ENCODE data around the gene FAM163B.

The FAM163B gene

DNA sequence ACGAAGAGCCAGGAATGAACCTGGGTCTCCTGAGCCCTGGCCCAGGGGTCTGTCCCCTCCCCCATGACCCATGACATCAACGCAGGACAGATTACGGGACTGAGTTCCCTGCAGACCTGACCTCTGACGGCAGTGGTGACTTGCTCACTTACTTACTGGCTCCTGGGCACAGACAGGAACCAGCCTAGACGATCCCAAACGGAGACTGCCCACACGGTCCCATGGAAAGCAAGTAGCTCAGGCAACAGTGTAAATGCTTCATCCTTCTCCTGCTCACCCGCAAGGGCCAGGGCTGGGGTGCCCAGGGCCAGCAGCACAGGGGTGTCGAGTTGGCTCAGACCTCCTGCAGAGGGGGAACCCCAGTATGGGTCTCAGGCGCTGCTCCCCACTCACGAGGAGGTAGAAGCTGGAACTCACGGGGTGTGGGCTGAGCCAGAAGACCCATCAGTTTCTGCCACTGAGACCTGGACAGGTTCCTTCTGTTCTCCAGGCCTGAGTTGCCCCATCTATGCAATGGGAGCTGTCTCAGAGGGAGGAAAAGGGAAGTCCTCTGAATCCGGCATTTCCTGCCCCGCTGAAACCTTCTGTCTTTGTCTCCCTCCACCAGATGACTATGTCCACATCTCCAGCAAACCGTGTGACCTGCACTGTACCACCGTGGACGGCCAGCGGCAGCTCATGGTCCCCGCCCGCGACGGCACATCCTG lies 69.0 kb downstream of the FAM163B start:
- DNase-seq, result no peak

DNA sequence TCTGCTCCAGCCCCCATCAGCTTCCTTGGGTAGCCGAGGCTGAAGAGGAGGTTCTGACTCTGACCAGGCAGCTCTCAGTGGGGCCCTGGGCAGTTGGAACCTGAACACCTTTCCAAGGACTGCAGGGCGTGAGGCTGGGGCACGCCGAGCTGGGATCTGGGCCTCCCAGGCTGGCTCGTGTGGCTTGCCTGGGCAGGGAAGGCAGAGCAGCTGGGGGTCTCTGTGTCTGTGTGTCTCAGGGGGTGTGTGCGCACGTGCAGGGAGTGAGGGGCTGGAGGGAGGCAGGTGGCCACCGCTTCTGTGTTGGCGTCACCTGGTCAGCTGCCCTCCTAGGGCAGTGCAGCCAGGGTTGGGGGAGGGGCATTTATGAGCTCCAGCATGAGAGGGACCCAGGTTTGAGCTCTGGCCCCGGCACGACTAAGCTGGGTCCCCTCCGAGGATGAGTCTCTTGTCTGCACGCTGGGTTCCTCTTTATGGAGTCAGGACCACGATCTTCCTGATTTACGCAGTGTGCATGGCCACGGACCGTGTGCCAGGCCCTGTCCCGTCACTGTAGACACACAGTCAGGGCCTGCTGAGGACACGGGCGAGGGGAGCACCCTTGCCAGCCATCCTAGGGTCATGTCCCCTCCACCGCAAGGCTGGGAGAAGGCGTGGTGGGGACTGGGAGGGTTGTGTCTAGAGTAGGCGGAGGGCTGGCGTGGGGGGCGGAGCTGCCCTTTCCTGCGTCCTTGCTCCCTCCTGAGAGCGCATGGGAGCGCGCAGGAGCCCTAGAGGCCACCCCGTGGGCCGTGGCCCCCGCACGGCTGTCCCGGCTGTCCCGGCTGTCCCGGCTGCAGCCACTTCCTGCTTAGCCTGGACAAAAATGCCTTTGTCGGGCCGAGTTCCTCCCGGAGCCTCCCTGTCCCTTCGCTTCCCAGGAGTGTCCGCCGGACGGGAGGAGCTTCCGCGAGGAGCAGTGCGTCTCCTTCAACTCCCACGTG lies 70.0 kb downstream of the FAM163B start:
- no peak for DNase-seq

DNA sequence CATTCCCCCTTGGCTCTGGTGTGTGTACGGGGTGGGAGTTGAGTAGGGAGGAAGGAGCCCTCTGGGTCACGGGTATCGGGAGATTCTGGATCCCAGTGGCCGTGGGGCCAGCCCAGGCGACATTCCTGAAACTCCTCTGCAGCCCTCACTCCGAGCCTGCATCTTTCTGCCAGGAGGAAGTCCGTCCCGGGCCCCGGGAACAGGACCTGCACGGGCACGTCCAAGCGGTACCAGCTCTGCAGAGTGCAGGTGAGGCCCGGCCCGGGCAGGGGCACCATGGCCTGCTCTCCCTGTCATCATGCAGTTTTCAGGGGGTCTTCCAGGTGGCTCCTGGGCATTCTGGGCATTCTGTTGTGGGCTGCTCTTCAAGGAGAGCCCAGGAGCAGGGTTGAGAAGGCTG lies 71.0 kb downstream of the FAM163B start:
- no peak for DNase-seq

DNA sequence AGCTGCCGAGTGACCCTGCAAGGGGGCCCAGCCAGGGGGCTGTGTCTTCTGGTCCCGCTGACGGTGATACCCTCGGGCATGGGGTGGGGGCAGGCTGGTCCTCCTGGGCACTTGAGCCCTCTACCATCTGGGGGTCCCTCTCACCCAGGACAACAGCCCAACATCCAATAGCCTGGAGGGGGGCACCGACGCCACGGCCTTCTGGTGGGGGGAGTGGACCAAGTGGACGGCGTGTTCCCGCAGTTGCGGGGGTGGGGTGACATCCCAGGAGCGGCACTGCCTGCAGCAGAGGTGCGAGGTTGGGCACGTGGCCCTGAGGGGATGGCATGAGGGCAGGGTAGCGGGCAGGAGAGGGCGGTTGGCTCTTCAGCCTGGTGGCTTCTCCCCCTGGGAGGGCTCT lies 71.9 kb downstream of the FAM163B start:
- no peak for DNase-seq

DNA sequence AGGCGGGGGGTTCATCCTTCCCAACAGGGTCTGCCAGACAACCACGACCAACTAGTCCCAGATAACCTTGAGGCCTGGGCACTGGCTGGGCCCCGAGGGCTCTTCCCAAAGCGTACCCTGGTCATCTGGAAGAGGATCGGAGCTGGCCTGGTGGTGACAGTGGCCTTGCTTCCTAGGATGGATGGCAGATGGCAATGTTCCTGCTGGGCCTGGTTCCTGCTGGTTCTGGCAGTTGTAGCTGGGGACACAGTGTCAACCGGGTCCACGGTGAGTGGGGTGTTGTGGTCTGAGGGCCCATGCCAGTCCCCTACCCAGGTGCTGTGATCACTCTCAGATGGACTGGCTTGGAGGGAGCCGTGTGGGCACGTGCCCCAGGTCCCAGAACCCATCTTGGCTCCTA lies 72.7 kb downstream of the FAM163B start:
- DNase-seq, result no peak

DNA sequence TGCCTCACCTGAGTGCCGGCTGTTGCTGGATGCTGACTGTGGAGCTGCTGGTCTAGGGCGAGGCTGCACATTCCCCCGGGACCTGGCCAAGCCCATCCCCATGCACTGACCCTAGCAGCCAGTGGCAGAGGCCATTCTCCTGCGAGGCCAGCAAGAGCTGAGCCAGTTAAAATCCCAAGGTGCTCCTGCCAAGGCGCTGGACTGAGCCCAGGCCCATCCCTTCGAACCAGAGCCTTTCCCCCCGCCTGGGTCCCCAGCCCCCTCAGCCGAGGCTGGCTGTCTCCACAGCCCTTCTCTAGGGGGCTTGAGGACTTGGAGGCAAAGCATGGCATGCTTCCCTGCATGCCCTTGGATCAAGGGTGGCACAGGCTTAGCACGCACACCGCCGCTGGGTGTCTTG lies 73.1 kb downstream of the FAM163B start:
- no peak for DNase-seq

DNA sequence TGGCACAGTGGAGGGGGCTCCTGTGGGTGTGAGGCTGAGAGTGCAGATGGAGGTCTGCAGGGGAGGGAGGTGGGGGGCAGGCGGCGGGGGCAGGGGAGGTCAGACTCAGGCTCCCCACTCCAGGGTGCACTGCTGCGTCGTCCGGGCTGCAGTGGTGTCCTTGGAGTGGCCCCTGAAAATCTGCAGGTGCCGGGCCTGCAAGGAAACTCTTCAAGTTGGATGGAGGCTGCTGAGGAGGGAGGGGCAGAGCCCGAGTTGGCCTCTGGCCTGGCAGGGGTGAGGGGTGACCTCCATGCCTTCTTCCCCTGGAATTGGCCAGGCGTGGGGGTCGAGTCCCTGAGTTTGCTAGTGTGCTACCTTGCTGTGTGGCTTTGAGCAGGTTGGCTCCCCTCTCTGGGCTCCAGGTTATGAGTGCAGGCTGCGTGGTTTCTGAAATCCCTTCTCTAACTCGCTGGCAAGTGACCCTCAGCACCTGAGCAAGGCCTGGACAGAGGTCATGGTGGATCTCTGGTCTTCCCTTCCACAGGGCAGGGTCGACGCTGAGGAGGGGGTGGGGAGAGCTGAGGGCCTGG lies 73.8 kb downstream of the FAM163B start:
- DNase-seq, result no peak

DNA sequence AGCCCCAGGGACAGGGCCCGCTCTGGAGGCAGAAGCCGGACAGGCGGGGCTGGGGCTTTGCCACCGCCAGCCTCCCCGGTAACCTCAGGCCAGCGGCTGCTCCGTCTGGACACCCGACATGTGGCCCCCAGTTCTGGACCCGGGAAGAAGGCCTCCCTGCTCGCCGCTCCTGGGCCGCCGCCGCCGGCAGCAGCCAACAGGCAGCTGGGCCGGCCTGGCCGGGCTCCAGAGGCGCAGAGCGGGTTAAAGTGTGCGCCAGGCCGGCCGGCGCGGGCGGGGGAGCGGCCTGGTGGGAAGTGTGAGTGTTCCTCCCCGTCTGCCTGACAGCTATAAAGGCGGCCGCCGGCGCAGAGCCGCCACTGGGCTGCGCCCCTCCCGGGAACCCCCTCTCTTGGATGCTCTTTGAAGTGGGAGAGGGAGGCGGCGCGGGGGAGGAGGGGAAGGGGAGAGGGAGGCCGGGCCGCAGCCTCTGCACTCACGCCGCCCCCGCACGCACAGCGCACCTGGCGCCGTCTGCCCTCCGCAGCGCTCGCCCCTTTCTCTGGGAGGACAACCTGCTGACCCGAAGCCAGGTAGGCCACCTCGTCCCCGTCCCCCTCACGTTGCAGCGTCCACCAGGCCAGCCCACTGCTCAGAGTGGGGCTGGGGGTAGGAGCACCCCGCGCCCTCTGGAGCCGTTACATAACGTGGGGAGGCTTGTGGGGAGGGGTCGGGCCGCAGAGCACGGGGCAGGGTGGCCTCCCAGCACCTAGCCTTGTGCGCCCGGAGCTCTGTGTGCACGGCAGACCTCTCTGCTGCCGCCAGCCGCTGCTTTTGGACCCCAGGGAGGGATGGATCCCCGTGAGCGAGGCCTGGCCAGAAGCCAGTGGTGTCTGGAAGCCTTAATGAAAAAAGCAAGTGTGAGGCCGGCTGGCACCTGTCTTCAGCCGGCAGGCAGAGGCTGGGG lies 74.6 kb downstream of the FAM163B start, which contains the start of gene ADAMTSL2:
Gene ADAMTSL2 (plus strand): TSS at position 359 of the 946 bp plus-strand sequence. CDS start 2,009 bp downstream, outside the sequence.
- DNase-seq, result peak; percentile 29

DNA sequence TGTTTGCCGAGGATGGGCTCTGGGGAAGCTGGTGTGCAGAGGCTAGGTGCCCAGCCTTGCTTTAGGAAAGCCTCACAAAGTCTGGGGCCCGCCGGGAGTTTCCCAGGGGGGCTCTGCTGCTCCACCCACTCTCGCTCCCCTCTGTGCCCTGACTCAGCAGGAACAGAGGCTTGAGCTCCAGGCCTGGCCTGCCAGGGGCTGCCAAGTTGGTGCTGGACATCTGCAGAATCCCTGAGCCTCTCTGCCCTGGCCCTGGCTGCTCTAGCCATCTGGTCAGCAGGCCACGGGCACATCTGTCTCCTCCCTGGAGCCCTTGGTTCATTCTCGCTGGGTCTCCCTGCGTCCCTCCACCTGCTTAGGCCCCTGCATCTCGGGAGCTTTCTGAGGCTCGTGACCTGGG lies 75.3 kb downstream of the FAM163B start:
- no peak for DNase-seq

DNA sequence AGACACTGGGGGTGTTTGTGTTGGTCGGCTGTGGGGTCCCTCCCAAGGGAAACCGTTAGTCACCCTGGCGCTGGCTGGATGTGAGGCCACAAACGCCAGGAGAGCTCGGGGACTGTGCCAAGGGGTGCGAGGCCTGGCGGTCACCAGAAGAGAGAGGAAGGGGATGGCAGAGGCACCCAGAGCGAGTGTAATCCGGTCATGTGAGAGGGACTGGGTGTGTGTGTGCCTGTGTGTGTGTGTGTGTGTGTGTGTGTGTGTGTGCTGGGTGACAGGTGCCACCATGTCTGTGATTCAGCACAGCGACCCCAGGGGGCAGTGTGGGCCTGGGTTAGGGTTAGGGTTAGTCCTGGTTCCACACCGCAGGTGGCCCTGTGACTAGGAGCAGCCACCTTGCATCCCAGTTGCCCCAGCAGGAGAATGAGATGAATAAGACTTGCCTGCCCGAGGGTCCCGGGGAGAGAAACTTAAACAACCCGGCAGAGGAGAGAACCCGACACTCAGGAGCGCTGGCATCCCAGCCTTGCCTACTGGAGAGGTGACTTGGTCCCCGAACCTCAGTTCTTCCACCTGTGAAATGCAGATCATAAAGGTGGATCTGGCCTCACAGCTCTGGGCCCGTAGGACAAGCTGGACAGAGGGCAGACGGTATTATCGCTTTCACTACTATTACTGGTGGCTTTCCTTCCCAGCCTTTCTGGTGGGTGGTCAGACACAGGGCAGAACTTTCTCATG lies 76.1 kb downstream of the FAM163B start:
- DNase-seq, result peak; percentile 82

DNA sequence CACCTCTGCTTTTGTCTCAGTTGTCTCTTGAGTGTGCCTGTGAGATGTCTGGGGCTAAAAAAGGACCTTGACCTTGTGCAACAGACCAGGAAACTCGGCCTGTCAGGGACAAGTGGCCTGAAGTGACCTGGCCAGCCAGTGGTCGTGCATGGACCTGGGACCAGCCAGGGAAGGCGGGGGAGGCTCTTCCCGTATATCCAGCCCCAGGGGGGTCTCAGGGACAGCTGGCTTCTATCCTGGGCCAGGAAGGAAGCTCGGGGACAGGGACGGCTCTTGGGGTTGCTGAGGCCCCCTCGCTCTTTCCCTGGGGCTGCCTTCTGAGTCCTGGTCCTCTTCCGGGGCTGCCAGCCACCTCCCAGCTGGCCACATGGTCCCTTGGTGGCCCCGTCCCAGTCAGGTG lies 77.9 kb downstream of the FAM163B start:
- DNase-seq, result no peak

DNA sequence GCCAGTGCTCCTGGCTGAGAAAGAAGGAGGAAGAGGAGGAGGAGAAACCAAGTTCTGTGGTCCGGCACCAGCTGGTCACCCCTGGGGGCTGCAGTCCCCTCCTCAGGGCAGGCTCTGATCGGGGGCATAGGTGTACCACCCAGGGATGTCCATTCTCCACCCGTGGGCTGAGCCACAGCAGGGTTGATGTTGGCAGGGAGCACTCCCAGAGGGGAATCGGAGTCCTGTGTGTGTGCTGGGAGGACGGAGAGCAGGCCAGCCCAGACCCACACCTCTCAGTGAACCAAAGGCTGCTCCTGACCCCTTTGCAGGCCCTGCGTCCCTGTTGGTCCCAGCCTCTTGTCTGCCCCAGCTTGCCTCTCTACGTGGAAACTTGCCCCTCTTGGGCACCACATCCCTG lies 79.3 kb downstream of the FAM163B start:
- DNase-seq, result no peak

DNA sequence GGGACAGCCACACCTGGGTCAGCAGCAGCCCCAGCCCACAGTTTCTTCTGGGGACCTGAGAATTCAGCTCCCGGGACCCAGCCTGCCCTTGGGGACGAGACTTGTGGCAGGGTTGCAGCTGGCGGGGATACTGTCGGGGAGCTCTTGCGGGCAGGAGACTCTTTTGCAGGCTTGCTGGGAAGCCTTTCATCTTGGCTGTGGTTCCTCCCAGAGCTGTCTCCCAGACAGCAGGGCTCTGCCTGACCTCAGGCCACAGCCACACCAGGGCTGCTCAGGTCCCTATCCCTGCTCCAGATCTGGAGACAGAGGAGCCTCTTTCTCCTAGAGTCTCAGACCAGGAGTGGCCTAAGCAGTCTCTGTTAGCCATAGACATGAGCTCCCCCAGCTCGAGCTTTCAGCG lies 79.7 kb downstream of the FAM163B start:
- DNase-seq, result no peak

DNA sequence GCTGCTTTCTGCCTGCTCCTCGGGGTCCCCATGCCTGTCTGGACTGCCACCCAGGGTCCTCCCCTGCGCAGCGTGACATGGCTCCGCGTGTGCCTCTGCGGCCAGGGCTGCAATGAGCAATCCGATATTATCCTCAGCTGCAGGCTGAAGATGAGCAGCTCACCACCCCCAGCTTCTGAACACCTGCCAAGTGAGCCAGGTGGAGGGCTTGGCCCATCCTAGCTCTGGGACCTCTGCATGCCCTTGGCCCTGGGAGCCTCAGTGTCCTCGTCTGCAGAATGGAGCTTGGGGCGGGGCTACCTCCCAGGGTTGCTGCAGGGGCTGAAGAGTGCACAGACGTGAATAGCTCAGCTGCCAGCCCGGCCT lies 80.3 kb downstream of the FAM163B start:
- no peak for DNase-seq

DNA sequence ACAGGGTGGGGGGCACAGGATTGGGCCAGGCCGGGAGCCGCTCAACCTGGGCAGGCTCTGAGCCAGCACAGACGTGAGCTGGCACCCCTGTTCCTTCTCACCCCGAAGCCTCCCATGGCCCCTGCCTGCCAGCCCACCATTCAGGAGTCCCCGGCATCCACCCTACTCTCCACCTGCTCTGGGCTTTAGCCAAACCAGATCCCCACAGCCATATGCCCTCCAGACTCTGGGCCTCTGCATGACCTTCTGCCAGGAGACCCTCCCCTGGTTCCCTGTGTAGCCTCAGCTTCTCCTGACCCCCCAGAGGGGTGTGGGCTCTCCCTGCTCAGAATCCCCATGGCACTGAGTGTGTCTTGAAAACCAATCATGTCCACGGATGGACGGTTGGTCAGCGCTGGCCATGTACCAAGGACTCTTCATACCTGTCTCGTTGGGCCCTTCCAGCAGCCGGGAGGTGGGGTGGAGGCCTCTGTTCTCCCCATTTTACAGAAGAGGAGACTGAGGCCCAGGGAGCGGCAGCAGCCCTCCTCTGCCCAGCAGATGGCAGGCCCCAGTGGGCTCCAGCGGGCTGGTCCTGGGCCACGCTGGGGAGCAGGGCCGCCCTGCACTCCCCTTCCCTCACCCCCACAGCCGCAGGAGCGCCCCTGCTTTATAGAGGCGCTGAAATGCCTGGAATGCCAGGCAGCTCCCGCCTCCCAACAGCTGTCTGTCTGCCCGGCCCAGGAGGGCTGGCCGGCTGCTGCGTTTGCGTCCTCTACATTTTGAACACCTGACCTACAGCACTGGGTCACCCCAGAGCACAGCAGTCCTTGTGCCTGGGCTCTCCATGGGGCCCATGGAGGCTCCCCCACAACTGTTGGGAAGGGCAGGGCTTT lies 81.0 kb downstream of the FAM163B start:
- no peak for DNase-seq

DNA sequence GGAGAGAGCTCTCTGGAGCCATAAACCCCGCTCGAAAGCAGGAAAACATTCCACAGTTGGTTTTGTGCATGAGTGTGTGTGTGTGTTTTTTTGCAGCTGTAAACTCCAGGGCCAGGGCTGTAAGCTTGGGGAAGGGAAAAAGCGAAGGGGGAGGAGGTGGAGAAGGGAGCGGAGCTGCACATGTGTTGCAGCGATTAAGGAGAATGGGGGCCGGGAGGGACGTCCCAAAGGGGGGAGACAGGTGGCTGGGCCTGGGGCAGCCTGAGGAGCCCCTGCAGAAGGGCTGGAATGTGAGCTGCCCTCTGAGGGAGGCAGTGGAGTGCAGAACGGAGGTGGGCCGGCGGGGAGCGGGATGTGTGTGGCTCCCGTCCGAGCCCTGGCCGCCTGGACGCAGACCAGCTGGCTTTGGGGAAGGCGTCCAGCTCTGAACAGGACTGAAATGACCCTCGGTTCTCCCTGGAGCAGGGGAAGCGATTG lies 81.7 kb downstream of the FAM163B start:
- DNase-seq, result no peak
